ENCODE measurements around the gene C2CD4C.

- no peak for TF ChIP-seq FOXP2 (optimal IDR thresholded peaks at IDR 0.05; ENCODE audit: borderline replicate concordance, extremely low read depth, extremely low read length, insufficient read depth)
- TF ChIP-seq POLR2AphosphoS5 (IDR thresholded peaks at IDR 0.05; ENCODE audit: low read depth, low read length): no peak
- no peak for TF ChIP-seq SIN3A (IDR thresholded peaks at IDR 0.05; ENCODE audit: borderline replicate concordance, insufficient read depth, low read length)
- no peak for TF ChIP-seq TAF1 (IDR thresholded peaks at IDR 0.05; ENCODE audit: borderline replicate concordance, insufficient read depth, low read length)
- TF ChIP-seq REST (IDR thresholded peaks at IDR 0.05; ENCODE audit: insufficient read depth in 1 of 2, low read depth in 2 of 2, low read length in 2 of 2): no peak
Measured at GRCh38 chr19:434152-434960, 25.4 kb upstream of the C2CD4C start.
